ENCODE measurements around the gene SCN1A. TPM values are rescaled to one million over a fixed set of nuclear protein-coding genes. Genes with fewer than 3 reads are reported as not detected.

Gene SCN1A
- total and polyA plus RNA-seq, 2 of the 4 experiments (the other 2 are of a cell fraction): under 0.01 TPM; not detected in 1

DNA sequence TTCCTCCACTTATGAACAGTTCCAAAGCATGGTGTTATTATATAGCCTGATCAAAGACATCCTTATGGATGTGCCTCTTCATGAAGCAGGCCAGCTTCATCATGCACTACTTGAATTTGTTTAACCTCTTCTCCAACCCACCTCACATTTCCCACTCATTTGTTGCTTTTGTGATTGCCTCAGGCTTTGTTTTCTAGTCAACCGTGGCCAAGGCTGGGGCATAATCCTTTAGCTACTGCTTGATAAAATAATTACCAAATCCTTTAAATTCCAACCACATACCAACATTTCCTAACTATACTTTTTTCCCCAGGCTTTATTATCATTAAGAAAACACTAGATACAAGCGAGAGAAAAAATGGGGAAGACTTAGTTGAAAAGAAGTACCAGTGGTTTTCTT is 39.6 kb upstream of the SCN1A start:
- H3K9me1 ChIP-seq (ENCODE audit: insufficient read depth, low read length): peaks cover 3% of the 10 kb centered on the region; the same call in 1 of the 2 replicates
- no peak overlapping the region; the same call in 1 of the 2 replicates for H3K27ac ChIP-seq (ENCODE audit: insufficient read depth, low read length)
- H2AFZ ChIP-seq (replicated peaks; ENCODE audit: low read length, poor library complexity): no peak overlapping the region
- H3K9me3 ChIP-seq (ENCODE audit: control insufficient read depth, insufficient read depth, low read length): no peaks in the 10 kb centered on the region
- H4K20me1 ChIP-seq (ENCODE audit: insufficient read depth, low read length): no peaks in the 10 kb centered on the region
- in situ Hi-C loops (cut with MboI; ENCODE audit: low sequenced_read_pairs): no loop called here
- BruUV-seq (replicated peaks): no TSS peak
- H3K23ac ChIP-seq (ENCODE audit: low read depth, low read length): 0 out of 2 replicates have a peak overlapping the region, but pooled peaks have one; percentile 45
- H3K4me2 ChIP-seq (ENCODE audit: low read depth, low read length): no peak overlapping the region
- 0% methylated on average over 1 of the region's 2 CpGs; no CpG with 5 or more reads in 1 of the 2 experiments for WGBS, 2 experiments (ENCODE audit: extremely low coverage in 2 of 2, insufficient read length in 1 of 2)
- intact Hi-C loops (cut with micrococcal nuclease): no loop called here
- ChIA-PET POLR2A (ENCODE audit: unreplicated experiment) (interaction anchor here (0.7 kb wide), 1 partner anchor 839 kb away, joined by 4 read pairs; no protein-coding TSS in a partner anchor), CTCF (interaction anchor here (1.0 kb wide), 1 partner anchor 13 kb away, joined by 6 read pairs; no protein-coding TSS in a partner anchor)
- no peak overlapping the region for H3K56ac ChIP-seq (ENCODE audit: extremely low read depth, insufficient read depth, low read length)
- H3K79me1 ChIP-seq (ENCODE audit: low read depth in 1 of 2, low read length in 2 of 2): no peaks in the 10 kb centered on the region
- H2AK5ac ChIP-seq (ENCODE audit: low read depth, low read length): no peak overlapping the region
- ATAC-seq (ENCODE audit: low read depth) (peak; percentile 45), DNase-seq (peak; percentile 39)
- H4K91ac ChIP-seq (ENCODE audit: insufficient read depth, low read depth, low read length): no peak overlapping the region; the same call in 1 of the 2 replicates
- no peaks in the 10 kb centered on the region for H3K27me3 ChIP-seq (ENCODE audit: control insufficient read depth, insufficient read depth, low read length)
- H3K4me1 ChIP-seq (ENCODE audit: control insufficient read depth, insufficient read depth, low read length): peaks cover 6% of the 10 kb centered on the region
- no peaks in the 10 kb centered on the region for H3K36me3 ChIP-seq (ENCODE audit: control insufficient read depth, insufficient read depth, low read length)
- H3K4me3 ChIP-seq (ENCODE audit: insufficient read depth, low read depth, low read length): no peak overlapping the region
- H3K14ac ChIP-seq (replicated peaks; ENCODE audit: low read depth, low read length): peak overlapping the region; percentile 64
- peak overlapping the region; percentile 37; the same call in 1 of the 2 replicates for H2BK120ac ChIP-seq (ENCODE audit: low read depth, low read length)
- H4K8ac ChIP-seq (ENCODE audit: low read depth in 2 of 2, low read length in 2 of 2): peak overlapping the region in 1 of 2 experiments; percentile 28; a peak in 1 of 4 replicates
- no peak overlapping the region for H2BK15ac ChIP-seq (ENCODE audit: low read depth, low read length)
- H4K5ac ChIP-seq (ENCODE audit: low read depth, low read length): no peak overlapping the region; the same call in 1 of the 2 replicates
- H2AK9ac ChIP-seq (replicated peaks; ENCODE audit: low read depth, low read length, poor library complexity): no peak overlapping the region
- no peak overlapping the region for H3K9ac ChIP-seq (ENCODE audit: low read depth, low read length)
- dilution Hi-C loops (cut with HindIII; ENCODE audit: low sequenced_read_pairs, unreplicated experiment): no loop called here
- H2BK5ac ChIP-seq (ENCODE audit: low read depth, low read length, poor library complexity, severe bottlenecking): peak overlapping the region; percentile 23
- 0 out of 2 replicates have a peak overlapping the region, but pooled peaks have one; percentile 31 for H3K18ac ChIP-seq (ENCODE audit: low read depth, low read length)
- H2BK20ac ChIP-seq (ENCODE audit: low read depth, low read length): no peak overlapping the region
- 0 out of 2 replicates have a peak overlapping the region, but pooled peaks have one; percentile 7 for H3K4ac ChIP-seq (ENCODE audit: low read depth, low read length)
- TF ChIP-seq BHLHE40 (IDR thresholded peaks at IDR 0.05; ENCODE audit: low read depth, low read length): no peak
- no peak for TF ChIP-seq MAZ (IDR thresholded peaks at IDR 0.05; ENCODE audit: borderline replicate concordance, low read depth, low read length)
- no peak for TF ChIP-seq SMC3 (IDR thresholded peaks at IDR 0.05; ENCODE audit: low read depth, low read length)
- no peak for TF ChIP-seq RFX5 (IDR thresholded peaks at IDR 0.05; ENCODE audit: low read depth, low read length)
- no peak for TF ChIP-seq FOS (IDR thresholded peaks at IDR 0.05; ENCODE audit: low read depth, low read length)
- TF ChIP-seq, protein P1, sequence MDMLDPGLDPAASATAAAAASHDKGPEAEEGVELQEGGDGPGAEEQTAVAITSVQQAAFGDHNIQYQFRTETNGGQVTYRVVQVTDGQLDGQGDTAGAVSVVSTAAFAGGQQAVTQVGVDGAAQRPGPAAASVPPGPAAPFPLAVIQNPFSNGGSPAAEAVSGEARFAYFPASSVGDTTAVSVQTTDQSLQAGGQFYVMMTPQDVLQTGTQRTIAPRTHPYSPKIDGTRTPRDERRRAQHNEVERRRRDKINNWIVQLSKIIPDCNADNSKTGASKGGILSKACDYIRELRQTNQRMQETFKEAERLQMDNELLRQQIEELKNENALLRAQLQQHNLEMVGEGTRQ (IDR thresholded peaks at IDR 0.05; ENCODE audit: low read depth, low read length): no peak
- no peak for TF ChIP-seq RAD21 (IDR thresholded peaks at IDR 0.05; ENCODE audit: low read length)
- TF ChIP-seq, protein P2, sequence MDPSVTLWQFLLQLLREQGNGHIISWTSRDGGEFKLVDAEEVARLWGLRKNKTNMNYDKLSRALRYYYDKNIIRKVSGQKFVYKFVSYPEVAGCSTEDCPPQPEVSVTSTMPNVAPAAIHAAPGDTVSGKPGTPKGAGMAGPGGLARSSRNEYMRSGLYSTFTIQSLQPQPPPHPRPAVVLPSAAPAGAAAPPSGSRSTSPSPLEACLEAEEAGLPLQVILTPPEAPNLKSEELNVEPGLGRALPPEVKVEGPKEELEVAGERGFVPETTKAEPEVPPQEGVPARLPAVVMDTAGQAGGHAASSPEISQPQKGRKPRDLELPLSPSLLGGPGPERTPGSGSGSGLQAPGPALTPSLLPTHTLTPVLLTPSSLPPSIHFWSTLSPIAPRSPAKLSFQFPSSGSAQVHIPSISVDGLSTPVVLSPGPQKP (IDR thresholded peaks at IDR 0.05; ENCODE audit: borderline replicate concordance, low read depth, low read length): no peak
- no peak for TF ChIP-seq NFE2L2 (IDR thresholded peaks at IDR 0.05; ENCODE audit: low read depth, low read length)
- no peak for TF ChIP-seq CHD1 (IDR thresholded peaks at IDR 0.05; ENCODE audit: low read depth, low read length)
- TF ChIP-seq MXI1 (IDR thresholded peaks at IDR 0.05; ENCODE audit: borderline replicate concordance, low read depth, low read length): no peak
- TF ChIP-seq CEBPB (IDR thresholded peaks at IDR 0.05; ENCODE audit: low read depth, low read length): no peak
- TF ChIP-seq RCOR1 (IDR thresholded peaks at IDR 0.05; ENCODE audit: insufficient replicate concordance, low read length): no peak
